Effector memory CD8-positive, alpha-beta T cell (primary cell): Measurements from ENCODE around the gene OR8G5.

Source experiments
- ATAC-seq: fragments of 150-1000 bp; cut with Tn5 transposase; replicated peaks from 2 replicates; pipeline ENCODE4 v1.10.0; 2021; ENCODE audit warnings: mild to moderate bottlenecking, moderate library complexity
- DNase-seq, 3 experiments: peaks; one replicate each; pipeline ENCODE4 v3.0.0; 2021
- H3K27ac Mint-ChIP-seq, 2 donors: one replicate each; pipeline ENCODE4 v1.8.0; 2022; ENCODE audit warnings: mild to moderate bottlenecking in 2 of 2, mixed read lengths in 2 of 2, moderate library complexity in 2 of 2
- H3K27me3 Mint-ChIP-seq, 2 donors: one replicate each; pipeline ENCODE4 v1.8.0; 2022; ENCODE audit warnings: mixed read lengths in 2 of 2
- H3K36me3 Mint-ChIP-seq: one replicate; pipeline ENCODE4 v1.8.0; 2022; ENCODE audit warnings: mild to moderate bottlenecking, moderate library complexity, mixed read lengths; ENCODE audit not compliant: insufficient read depth
- H3K4me1 Mint-ChIP-seq, 2 donors: one replicate each; pipeline ENCODE4 v1.8.0; 2022; ENCODE audit warnings: low read depth in 2 of 2, mixed read lengths in 2 of 2
- H3K4me3 Mint-ChIP-seq, 2 donors: one replicate each; pipeline ENCODE4 v1.8.0; 2022; ENCODE audit warnings: mild to moderate bottlenecking in 2 of 2, mixed read lengths in 2 of 2, moderate library complexity in 2 of 2
- H3K9me3 Mint-ChIP-seq, 2 donors: one replicate each; pipeline ENCODE4 v1.8.0; 2022; ENCODE audit warnings: mixed read lengths in 2 of 2

OR8G5 gene

GRCh38 chr11:124307093-124307492 is 50.9 kb downstream of the OR8G5 start:
- DNase-seq: no peak

GRCh38 chr11:124310721-124311120 is 54.5 kb downstream of the OR8G5 start:
- no peak for DNase-seq
- no peak for ATAC-seq

More at GRCh38 chr11:124307093-124307492, 50.9 kb downstream of the OR8G5 start:
- Mint-ChIP-seq H3K27ac (no peak overlapping the region), H3K36me3 (no peaks in the 10 kb centered on the region), H3K27me3 (no peaks in the 10 kb centered on the region), H3K9me3 (no peaks in the 10 kb centered on the region), H3K4me3 (no peak overlapping the region), H3K4me1 (no peaks in the 10 kb centered on the region)
- ATAC-seq: no peak

GRCh38 chr11:124311269-124311668 is 55.1 kb downstream of the OR8G5 start:
- Mint-ChIP-seq H3K27me3 (no peaks in the 10 kb centered on the region), H3K4me1 (no peaks in the 10 kb centered on the region), H3K9me3 (no peaks in the 10 kb centered on the region), H3K27ac (no peak overlapping the region), H3K4me3 (no peak overlapping the region), H3K36me3 (no peaks in the 10 kb centered on the region)
- ATAC-seq (no peak), DNase-seq (no peak)

More at GRCh38 chr11:124310721-124311120, 54.5 kb downstream of the OR8G5 start:
- H3K4me1 Mint-ChIP-seq: no peaks in the 10 kb centered on the region
- H3K27ac Mint-ChIP-seq: no peak overlapping the region
- no peaks in the 10 kb centered on the region for H3K36me3 Mint-ChIP-seq
- H3K9me3 Mint-ChIP-seq: no peaks in the 10 kb centered on the region
- H3K27me3 Mint-ChIP-seq: no peaks in the 10 kb centered on the region
- no peak overlapping the region for H3K4me3 Mint-ChIP-seq

- no peak overlapping the region for H3K4me3 Mint-ChIP-seq
- H3K4me1 Mint-ChIP-seq: no peaks in the 10 kb centered on the region
- no peak for DNase-seq
- H3K27ac Mint-ChIP-seq: no peak overlapping the region
- H3K27me3 Mint-ChIP-seq: no peaks in the 10 kb centered on the region
- ATAC-seq: no peak
- no peaks in the 10 kb centered on the region for H3K36me3 Mint-ChIP-seq
- no peaks in the 10 kb centered on the region for H3K9me3 Mint-ChIP-seq
These were observed 55.5 kb downstream of the OR8G5 start for GRCh38 chr11:124311670-124312069.

GRCh38 chr11:124313131-124313530 is 57.0 kb downstream of the OR8G5 start:
- DNase-seq (no peak), ATAC-seq (no peak)
- Mint-ChIP-seq H3K4me1 (no peaks in the 10 kb centered on the region), H3K36me3 (no peaks in the 10 kb centered on the region), H3K27ac (no peak overlapping the region), H3K4me3 (no peak overlapping the region), H3K27me3 (no peaks in the 10 kb centered on the region), H3K9me3 (no peaks in the 10 kb centered on the region)

GRCh38 chr11:124313849-124314248 is 57.7 kb downstream of the OR8G5 start, which contains the start of gene OR8D1:
OR8D1 (minus strand) TSS chr11:124313949; CDS start chr11:124310766, 3,183 bp downstream.
- H3K36me3 Mint-ChIP-seq: no peaks in the 10 kb centered on the region
- H3K9me3 Mint-ChIP-seq: no peaks in the 10 kb centered on the region
- ATAC-seq (no peak), DNase-seq (no peak)
- no peak within 1 kb of the TSS for H3K4me3 Mint-ChIP-seq
- H3K27ac Mint-ChIP-seq: no peak within 1 kb of the TSS
- no peaks in the 10 kb centered on the region for H3K27me3 Mint-ChIP-seq
- no peaks in the 10 kb centered on the region for H3K4me1 Mint-ChIP-seq

GRCh38 chr11:124315052-124315451 is 58.9 kb downstream of the OR8G5 start:
- DNase-seq: no peak
- no peaks in the 10 kb centered on the region for H3K4me1 Mint-ChIP-seq
- no peaks in the 10 kb centered on the region for H3K27me3 Mint-ChIP-seq
- no peak overlapping the region for H3K27ac Mint-ChIP-seq
- no peak for ATAC-seq
- peaks cover 2 to 9% of the 10 kb centered on the region in 2 donors for H3K9me3 Mint-ChIP-seq
- H3K36me3 Mint-ChIP-seq: no peaks in the 10 kb centered on the region
- no peak overlapping the region for H3K4me3 Mint-ChIP-seq
